ENCODE results near the gene SRXN1.

Gene SRXN1

GRCh38 chr20:676967-677366, 24.0 kb upstream of the SRXN1 start:
- no peak overlapping the region for H3K4me3 ChIP-seq (ENCODE audit: low read depth, low read length)
- DNase-seq (ENCODE audit: low read depth, low spot score): no peak
- no peak for TF ChIP-seq CTCF (IDR thresholded peaks at IDR 0.05; ENCODE audit: insufficient read depth, low read length, missing control alignments)
- ChIA-PET CTCF (no interaction called here), POLR2A (no interaction called here)

DNA sequence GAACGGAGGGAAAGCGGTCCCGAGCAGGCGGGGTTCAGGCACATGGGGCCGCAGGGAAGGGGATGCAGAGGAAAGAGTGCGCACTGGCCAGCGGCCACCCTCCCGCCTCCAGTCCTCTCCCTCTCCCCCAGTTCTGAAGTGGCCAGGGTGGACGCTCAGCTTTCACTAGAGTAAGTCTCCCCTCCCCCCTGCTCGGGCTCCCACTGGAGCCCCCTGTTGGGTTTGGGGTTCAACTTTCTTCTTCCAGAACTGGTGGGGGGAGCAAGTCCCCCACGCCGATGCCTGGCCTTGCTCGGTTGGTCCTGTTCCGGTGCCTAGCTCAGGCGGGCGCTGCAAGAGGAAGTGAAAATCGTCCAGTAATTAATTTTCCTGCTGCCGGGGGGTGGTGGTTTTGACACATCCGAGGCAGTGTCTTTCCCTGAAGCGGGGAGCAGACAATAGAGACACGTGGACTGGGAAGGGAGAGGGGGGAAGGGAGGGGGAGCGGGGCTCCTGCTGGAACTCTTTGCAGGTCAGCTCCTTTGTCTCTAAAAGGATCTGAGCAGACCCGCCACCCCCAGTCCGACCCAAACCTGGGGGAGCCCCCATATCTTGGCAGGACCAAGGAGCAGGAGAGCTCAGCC, 23.4 kb upstream of the SRXN1 start:
- ChIA-PET POLR2A (no interaction called here), CTCF (no interaction called here)
- H3K4me3 ChIP-seq (ENCODE audit: low read depth, low read length): no peak overlapping the region
- no peak for TF ChIP-seq CTCF (IDR thresholded peaks at IDR 0.05; ENCODE audit: insufficient read depth, low read length, missing control alignments)
- DNase-seq (ENCODE audit: low read depth, low spot score): no peak

DNA sequence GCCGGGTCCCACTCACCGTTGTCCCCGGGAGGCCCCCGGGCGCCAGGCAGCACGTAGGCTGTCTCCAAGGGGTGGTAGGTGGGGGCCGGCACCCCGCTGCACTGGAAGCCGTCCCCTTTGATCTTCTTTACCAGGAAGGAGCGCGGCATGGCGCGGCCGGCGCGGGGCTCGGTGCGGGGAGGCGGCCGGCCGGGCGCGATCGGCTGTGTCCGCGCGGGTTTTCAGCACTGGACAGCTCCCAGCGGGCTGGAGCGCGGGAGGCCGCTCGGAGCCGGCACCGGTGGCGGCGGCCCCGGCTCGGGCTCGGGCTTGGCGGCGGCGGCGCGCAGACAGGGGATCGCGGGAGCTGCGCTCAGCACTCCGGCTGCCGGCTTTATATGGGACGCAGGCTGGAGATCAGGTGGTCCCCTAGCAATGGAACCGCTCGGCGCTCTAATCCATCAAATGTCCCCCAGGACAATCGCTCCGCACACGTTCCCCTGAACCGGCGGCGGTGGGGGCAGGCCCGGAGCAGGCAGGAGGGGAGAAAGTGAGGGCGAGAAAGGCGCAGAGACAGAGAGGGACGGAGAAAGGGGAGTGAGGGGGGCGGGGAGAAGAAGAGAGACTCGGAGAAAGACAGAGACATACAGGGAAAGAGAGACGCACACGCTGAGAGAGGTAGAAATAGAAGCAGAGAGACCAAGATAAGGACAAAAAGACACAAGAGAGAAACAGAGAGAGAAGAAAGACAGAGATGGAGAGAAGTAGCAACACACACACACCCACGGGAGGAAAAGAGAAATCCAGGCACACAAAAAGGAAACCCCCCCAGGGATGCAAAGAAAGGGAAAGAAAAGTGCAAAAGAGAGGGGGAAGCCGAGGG, 22.7 kb upstream of the SRXN1 start, which contains the start of gene SCRT2:
SCRT2 (minus strand) TSS at position 350 of the 862 bp plus-strand sequence; CDS start at position 149, 201 bp downstream.
- ChIA-PET POLR2A (no interaction called here), CTCF (interaction anchor here (1.0 to 1.1 kb wide), 2 partner anchors 9 to 10 kb away, joined by 3 to 6 read pairs; no protein-coding TSS in a partner anchor)
- TF ChIP-seq CTCF (IDR thresholded peaks at IDR 0.05; ENCODE audit: insufficient read depth, low read length, missing control alignments): no peak
- DNase-seq (ENCODE audit: low read depth, low spot score): no peak
- H3K4me3 ChIP-seq (ENCODE audit: low read depth, low read length): no peak within 1 kb of the TSS

- no peak for DNase-seq (ENCODE audit: low read depth, low spot score)
- no peak for TF ChIP-seq CTCF (IDR thresholded peaks at IDR 0.05; ENCODE audit: insufficient read depth, low read length, missing control alignments)
- CTCF ChIA-PET: interaction anchor here (1.0 to 1.1 kb wide), 2 partner anchors 8 to 10 kb away, joined by 3 to 6 read pairs; no protein-coding TSS in a partner anchor
- H3K4me3 ChIP-seq (ENCODE audit: low read depth, low read length): no peak overlapping the region
- POLR2A ChIA-PET: no interaction called here
Measured at GRCh38 chr20:675033-675452, 22.0 kb upstream of the SRXN1 start.

GRCh38 chr20:673603-674001, 20.6 kb upstream of the SRXN1 start:
- no peak for TF ChIP-seq CTCF (IDR thresholded peaks at IDR 0.05; ENCODE audit: insufficient read depth, low read length, missing control alignments)
- no peak for DNase-seq (ENCODE audit: low read depth, low spot score)
- H3K4me3 ChIP-seq (ENCODE audit: low read depth, low read length): no peak overlapping the region
- CTCF ChIA-PET: interaction anchor here (0.9 kb wide), 1 partner anchor 9 kb away, joined by 3 read pairs; no protein-coding TSS in a partner anchor
- POLR2A ChIA-PET: no interaction called here

DNA sequence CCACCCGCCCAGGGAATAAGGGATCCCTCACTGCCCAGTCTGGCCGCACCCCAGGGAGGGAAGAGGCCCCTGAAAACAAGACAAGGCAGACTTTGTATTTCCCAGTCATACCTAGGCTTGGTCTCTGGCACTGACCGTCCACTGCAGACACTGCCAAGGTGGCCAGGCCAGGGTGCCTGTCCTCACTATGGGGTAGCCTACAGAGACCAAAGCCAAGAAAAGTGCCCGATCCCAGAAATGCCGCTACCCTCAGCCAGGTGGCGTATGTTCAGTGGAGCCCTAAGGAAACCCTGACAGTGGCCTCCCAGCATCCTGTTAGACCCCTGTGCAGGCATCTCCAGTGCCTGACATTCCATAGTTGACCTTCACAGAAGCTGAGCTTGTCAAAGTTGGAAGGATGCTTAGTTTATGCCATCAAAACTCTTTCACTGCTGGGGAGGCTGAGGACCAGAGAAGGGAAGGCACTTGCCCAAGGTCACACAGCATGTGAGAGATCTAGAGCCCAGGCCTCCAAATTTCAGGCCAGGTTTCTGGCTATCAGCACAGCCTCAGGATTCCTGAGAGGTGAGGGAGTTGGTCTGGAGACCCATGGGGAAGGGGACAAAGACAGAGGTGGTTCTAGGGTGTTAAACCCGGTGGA, 20.1 kb upstream of the SRXN1 start:
- POLR2A ChIA-PET: no interaction called here
- TF ChIP-seq CTCF (IDR thresholded peaks at IDR 0.05; ENCODE audit: insufficient read depth, low read length, missing control alignments): no peak
- H3K4me3 ChIP-seq (ENCODE audit: low read depth, low read length): no peak overlapping the region
- no peak for DNase-seq (ENCODE audit: low read depth, low spot score)
- CTCF ChIA-PET: interaction anchor here (0.9 to 1.9 kb wide), 2 partner anchors 9 to 28 kb away, joined by 3 to 6 read pairs; no protein-coding TSS in a partner anchor

Data from AG04449 (cell line).